NCI-H1694 treated with DMSO at 0.1 percent for 48 hours (cell line): ENCODE data around the gene UCHL5.

Experiments
- DNase-seq: peaks from one replicate; lab custom pipeline; 2025; lab: John Stamatoyannopoulos, UW

The UCHL5 gene

GRCh38 chr1:192967211-192967877, 91.8 kb downstream of the UCHL5 start:
- no peak for DNase-seq

- no peak for DNase-seq
Measured at GRCh38 chr1:192966073-192966472, 93.1 kb downstream of the UCHL5 start.

GRCh38 chr1:192962901-192963300, 96.3 kb downstream of the UCHL5 start:
- DNase-seq, result no peak
